GM12878 (cell line): ENCODE measurements around the gene EYA4. TPM values are rescaled to one million over a fixed set of nuclear protein-coding genes. Genes with fewer than 3 reads are reported as not detected.
A peak's percentile ranks its signal among the peaks of the same experiment; 100 is the strongest.

ENCODE experiments used
- ATAC-seq: fragments of 200-7000 bp; cut with Tn5 transposase; 3 replicates; pipeline ENCODE4 v1.9.1; 2020; ENCODE audit warnings: mild to moderate bottlenecking, moderate library complexity
- BruUV-seq: library from RNA; stranded (reverse); fragments of 400-500 nt; replicated peaks from 2 replicates; lab custom pipeline; 2021; lab: Mats Ljungman, UMichigan
- CTCF ChIA-PET: fragments of 300-600 bp; sonication (Branson Sonifier 250); formaldehyde crosslinking; extraction: SDS; loops from one replicate; lab custom pipeline; 2021; ENCODE audit warnings: inconsistent platforms; lab: Yijun Ruan, JAX
- POLR2A ChIA-PET: fragments of 350-600 bp; formaldehyde crosslinking; extraction: SDS; loops from one replicate; lab custom pipeline; 2021; ENCODE audit warnings: inconsistent platforms; lab: Charles Lee
- RAD21 ChIA-PET: fragments of 300-600 bp; sonication (Branson Sonifier 250); formaldehyde crosslinking; loops from one replicate; lab custom pipeline; 2023; ENCODE audit warnings: antibody characterized with exemption; ENCODE audit not compliant: unreplicated experiment; lab: Charles Lee
- SMC1A ChIA-PET: fragments of 300-600 bp; sonication (Branson Sonifier 250); formaldehyde crosslinking; loops from one replicate; lab custom pipeline; 2023; ENCODE audit not compliant: unreplicated experiment, uncharacterized antibody; lab: Charles Lee
- DNase-seq: peaks from one replicate; pipeline ENCODE4 v3.0.0-alpha.2; 2011; ENCODE audit warnings: low read depth, low spot score
- FAIRE-seq: peaks from 3 replicates; lab custom pipeline; 2011; peaks lifted over from hg19 to GRCh38; lab: Jason Lieb, UNC
- H2AFZ ChIP-seq: 2 replicates; pipeline ENCODE4 v1.6.0; 2011; ENCODE audit warnings: low read depth, low read length, control low read depth; ENCODE audit not compliant: control insufficient read depth
- H3K27ac ChIP-seq: 2 replicates; pipeline ENCODE4 v1.5.1; 2011; ENCODE audit warnings: control low read depth; ENCODE audit not compliant: control insufficient read depth, insufficient read depth
- H3K27me3 ChIP-seq, 2 experiments: replicated peaks in 1 of 2; 2 replicates each; pipeline versions ENCODE4 v1.6.0 to v1.6.1; 2011; ENCODE audit warnings: low read length in 1 of 2; ENCODE audit not compliant: control insufficient read depth in 2 of 2, insufficient read depth in 2 of 2
- H3K36me3 ChIP-seq, 2 experiments: 2 replicates each; pipeline ENCODE4 v1.5.1; 2011; ENCODE audit warnings: low read length in 1 of 2; ENCODE audit not compliant: control insufficient read depth in 2 of 2, insufficient read depth in 2 of 2
- H3K4me1 ChIP-seq: 2 replicates; pipeline ENCODE4 v1.6.1; 2011; ENCODE audit warnings: mild to moderate bottlenecking, low read length, moderate library complexity, mixed read lengths; ENCODE audit not compliant: control insufficient read depth, insufficient read depth
- H3K4me2 ChIP-seq: 2 replicates; pipeline ENCODE4 v1.6.0; 2011; ENCODE audit warnings: control low read depth; ENCODE audit not compliant: control insufficient read depth, insufficient read depth
- H3K4me3 ChIP-seq: fragments of 200-600 bp; sonication (generic); 2 replicates; pipeline ENCODE4 v1.5.1; 2016
- H3K79me2 ChIP-seq: 2 replicates; pipeline ENCODE4 v1.6.0; 2011; ENCODE audit warnings: low read length; ENCODE audit not compliant: control insufficient read depth, insufficient read depth
- H3K9ac ChIP-seq: 2 replicates; pipeline ENCODE4 v1.8.0; 2011; ENCODE audit warnings: low read length, control low read depth, mixed read lengths; ENCODE audit not compliant: control insufficient read depth, insufficient read depth
- H3K9me3 ChIP-seq: replicated peaks from 3 replicates; pipeline ENCODE4 v1.5.1; 2011; ENCODE audit warnings: mild to moderate bottlenecking, low read length; ENCODE audit not compliant: control insufficient read depth, insufficient read depth
- H4K20me1 ChIP-seq: 2 replicates; pipeline ENCODE4 v1.6.0; 2011; ENCODE audit not compliant: control insufficient read depth, insufficient read depth
- ATF7 ChIP-seq: fragments of 450-650 bp; IDR thresholded peaks from 2 replicates; pipeline ENCODE4 v1.6.1; 2016; ENCODE audit warnings: low read depth, mild to moderate bottlenecking
- BRCA1 ChIP-seq: IDR thresholded peaks from 2 replicates; pipeline ENCODE4 v1.6.1; 2011; ENCODE audit warnings: low read depth, low read length, improper control_type of control experiment
- CEBPB ChIP-seq, 2 experiments: fragments of 150-350 bp in 1 of 2; IDR thresholded peaks; 2 replicates each; pipeline ENCODE4 v1.6.1; 2012 to 2014; ENCODE audit warnings: low read depth in 2 of 2, low read length in 2 of 2, borderline replicate concordance in 1 of 2, inconsistent platforms in 1 of 2
- ESRRA ChIP-seq: IDR thresholded peaks from 2 replicates; pipeline ENCODE4 v1.6.1; 2012; ENCODE audit warnings: mild to moderate bottlenecking, low read length, improper control_type of control experiment
- WGBS: methylation state at CpG from one replicate; pipeline ENCODE4 v1.1.6; 2016; ENCODE audit warnings: low lambda C conversion rate; ENCODE audit not compliant: insufficient replicate concordance, insufficient coverage; ENCODE audit errors: missing lambda C conversion rate; 5-methylcytosine and 5-hydroxymethylcytosine counted together
- in situ Hi-C: fragments of 300-500 bp; cut with MboI; formaldehyde crosslinking; loops from 9 replicates; pipeline ENCODE4 v1.14.3; 2018; ENCODE audit warnings: mixed read lengths
- intact Hi-C: fragments of 100-400 bp; cut with micrococcal nuclease; formaldehyde crosslinking; loops from one replicate; pipeline ENCODE4 v1.14.2; 2022; ENCODE audit not compliant: unreplicated experiment
- polyA plus RNA-seq, 11 experiments: library from polyadenylated mRNA; depleted of rRNA in 4 of 11; unstranded in 6 of 11; stranded (reverse) in 5 of 11; fragments of >200 nt; fragmentation: Nextera tagmentation in 4 of 11; fragmentation: Illumina TruSeq in 1 of 11; extraction: Ambion mirVana in 4 of 11; extraction: Trizol in 1 of 11; gene quantifications; 1 replicate in 1 of 11; 2 replicates in 10 of 11; pipeline versions ENCODE4 v1.2.1 to v1.2.3, GENCODE V29; 2011 to 2016; ENCODE audit warnings: inconsistent platforms in 2 of 11, missing spikeins in 2 of 11, low read depth in 1 of 11
- total RNA-seq, 4 experiments: library from RNA; depleted of rRNA in 3 of 4; stranded (reverse); fragments of >200 nt in 3 of 4; fragmentation: Illumina TruSeq in 1 of 4; extraction: Trizol in 1 of 4; gene quantifications; 2 replicates each; pipeline versions ENCODE4 v1.2.1 to v1.2.3, GENCODE V29; 2013 to 2021

The EYA4 gene
- total and polyA plus RNA-seq, 10 of the 15 experiments (the other 5 are each of a cell fraction or from before 2014, with no cell fraction given), result 0.02 TPM; not detected in 9

DNA sequence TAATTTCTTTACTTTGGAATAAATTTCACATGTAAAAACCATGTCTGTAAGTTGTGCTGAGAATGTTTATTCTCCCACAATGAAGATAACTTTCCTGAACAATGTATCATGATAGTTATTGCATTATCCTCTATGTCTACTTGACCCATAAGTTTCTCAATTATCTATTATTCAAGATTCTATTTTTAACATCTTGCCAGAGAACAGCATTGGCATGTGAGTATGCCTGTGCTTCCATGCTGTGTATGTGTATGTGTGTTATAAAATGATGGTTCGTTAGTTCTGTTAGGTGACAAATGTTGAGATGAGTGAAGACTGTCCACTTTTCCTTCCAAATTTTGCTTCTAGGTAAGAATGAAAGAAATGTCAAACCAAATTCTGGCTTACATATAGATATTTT is 111.9 kb downstream of the EYA4 start:
- SMC1A ChIA-PET, result no interaction called here

GRCh38 chr6:133355922-133356321 is 114.8 kb downstream of the EYA4 start:
- Histone ChIP-seq H3K4me3 (no peak overlapping the region), H3K79me2 (no peaks in the 10 kb centered on the region), H3K4me2 (no peak overlapping the region), H3K36me3 (no peaks in the 10 kb centered on the region), H2AFZ (no peak overlapping the region), H3K4me1 (no peaks in the 10 kb centered on the region), H3K9me3 (no peaks in the 10 kb centered on the region), H4K20me1 (no peaks in the 10 kb centered on the region), H3K27me3 (no peaks in the 10 kb centered on the region; a peak in 1 of 4 replicates), H3K9ac (no peak overlapping the region)
- ChIA-PET SMC1A (no interaction called here), CTCF (no interaction called here), RAD21 (no interaction called here), POLR2A (no interaction called here)
- DNase-seq (no peak), ATAC-seq (no peak), FAIRE-seq (no peak)
- no TSS peak for BruUV-seq
- intact Hi-C loops (no loop called here), in situ Hi-C loops (no loop called here)
- 6% methylated on average over 3 of the region's 3 CpGs for WGBS
- TF ChIP-seq ATF7 (0 out of 2 replicates have a peak, but pooled peaks have one; percentile 12), CEBPB (IDR thresholded peaks at IDR 0.05; ENCODE audit: borderline replicate concordance in 1 of 2, low read depth in 2 of 2, low read length in 2 of 2) (no peak)
- TF ChIP-seq, all 136 proteins: peak for 1
- no peak overlapping the region for H3K27ac ChIP-seq

More for the DNA sequence above, 111.9 kb downstream of the EYA4 start:
- CTCF ChIA-PET, result no interaction called here
- intact Hi-C loops (no loop called here), in situ Hi-C loops (no loop called here)
- Histone ChIP-seq H3K9me3 (no peaks in the 10 kb centered on the region), H3K4me3 (no peak overlapping the region), H3K4me1 (no peaks in the 10 kb centered on the region), H3K36me3 (no peaks in the 10 kb centered on the region), H3K27me3 (no peaks in the 10 kb centered on the region; a peak in 1 of 4 replicates), H3K79me2 (no peaks in the 10 kb centered on the region), H3K4me2 (no peak overlapping the region), H3K27ac (no peak overlapping the region), H2AFZ (no peak overlapping the region), H4K20me1 (no peaks in the 10 kb centered on the region), H3K9ac (no peak overlapping the region)
- RAD21 ChIA-PET, result no interaction called here
- no peak for FAIRE-seq
- TF ChIP-seq ESRRA, result no peak
- TF ChIP-seq BRCA1, result no peak
- no TSS peak for BruUV-seq
- WGBS, result 0% methylated on average over 1 of the region's 1 CpG
- no peak for DNase-seq
- ATAC-seq, result no peak
- POLR2A ChIA-PET, result no interaction called here
